Measurements from ENCODE around the gene EMC6.

Gene EMC6

DNA sequence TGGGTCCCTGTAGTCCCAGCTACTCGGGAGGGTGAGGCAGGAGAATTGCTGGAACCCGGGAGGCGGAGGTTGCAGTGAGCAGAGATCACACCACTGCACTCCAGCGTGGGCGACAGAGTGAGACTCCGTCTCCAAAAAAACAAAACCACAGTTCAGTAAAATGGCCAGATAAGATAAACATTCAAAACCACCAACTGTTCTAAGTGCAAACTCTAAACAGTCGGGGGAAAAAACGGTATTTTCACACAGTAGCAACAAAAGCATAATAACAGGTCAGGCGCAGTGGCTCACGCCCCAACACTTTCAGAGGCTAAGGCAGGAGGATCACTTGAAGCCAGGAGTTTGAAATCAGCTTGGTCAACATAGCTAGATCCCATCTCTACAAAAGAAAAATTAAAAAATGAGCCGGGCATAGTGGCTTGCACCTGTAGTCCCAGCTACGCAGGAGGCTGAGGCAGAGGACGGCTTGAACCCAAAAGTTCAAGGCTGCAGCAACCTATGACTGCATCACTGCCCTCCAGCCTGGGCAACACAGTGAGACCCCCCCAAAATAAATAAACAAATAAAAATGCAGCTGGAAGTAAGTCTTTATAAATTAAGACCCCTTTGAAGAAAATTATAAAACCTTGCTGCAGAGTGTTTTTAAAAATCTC, 44.3 kb downstream of the EMC6 start:
- no peak for FAIRE-seq

DNA sequence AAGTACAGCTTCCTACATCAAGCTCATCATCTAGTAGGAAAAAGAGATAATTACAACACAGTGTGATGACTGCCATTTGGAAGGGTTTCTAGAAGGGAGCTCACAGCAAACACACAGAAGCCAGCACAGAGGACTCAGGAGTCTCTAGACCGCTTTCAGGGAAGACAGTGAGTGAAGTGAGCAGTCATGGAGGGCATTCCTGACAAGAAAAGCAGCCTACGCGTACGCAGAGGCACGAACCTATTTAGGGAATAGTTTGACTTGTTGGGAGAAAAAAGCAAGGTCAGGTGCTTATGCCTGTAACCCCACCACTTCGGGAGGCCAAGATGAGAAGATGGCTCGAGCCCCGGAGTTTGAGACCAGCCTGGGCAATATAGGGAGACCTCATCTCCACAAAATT, 46.7 kb downstream of the EMC6 start:
- FAIRE-seq = no peak

- no peak for FAIRE-seq
Observed at GRCh38 chr17:3718201-3718600, 49.6 kb downstream of the EMC6 start.

- FAIRE-seq = no peak
Observed at GRCh38 chr17:3719265-3719664, 50.7 kb downstream of the EMC6 start.

Measured in endometrium (tissue), 2 donors.